T47D (cell line): Measurements from ENCODE around the gene TLR9.
"Not testable (repeated sequence)": the region's sequence is repeated elsewhere in the genome, so short reads cannot be mapped to it uniquely, and the experiment has no call there.

ENCODE experiments used
- DNase-seq, 2 experiments: peaks; one replicate each; pipeline versions ENCODE4 v3.0.0 to v3.0.0-alpha.2; 2011 to 2012; ENCODE audit warnings: low read depth in 1 of 2, low spot score in 1 of 2
- JUND ChIP-seq: IDR thresholded peaks from 2 replicates; pipeline ENCODE4 v1.6.1; 2012; ENCODE audit warnings: low read depth
- in situ Hi-C: cut with HindIII; loops from 2 replicates; pipeline ENCODE4 v1.10.0; 2016; ENCODE audit warnings: low sequenced_read_pairs, low pct_unique_long_range_greater_than_20kb

The TLR9 gene, protein sequence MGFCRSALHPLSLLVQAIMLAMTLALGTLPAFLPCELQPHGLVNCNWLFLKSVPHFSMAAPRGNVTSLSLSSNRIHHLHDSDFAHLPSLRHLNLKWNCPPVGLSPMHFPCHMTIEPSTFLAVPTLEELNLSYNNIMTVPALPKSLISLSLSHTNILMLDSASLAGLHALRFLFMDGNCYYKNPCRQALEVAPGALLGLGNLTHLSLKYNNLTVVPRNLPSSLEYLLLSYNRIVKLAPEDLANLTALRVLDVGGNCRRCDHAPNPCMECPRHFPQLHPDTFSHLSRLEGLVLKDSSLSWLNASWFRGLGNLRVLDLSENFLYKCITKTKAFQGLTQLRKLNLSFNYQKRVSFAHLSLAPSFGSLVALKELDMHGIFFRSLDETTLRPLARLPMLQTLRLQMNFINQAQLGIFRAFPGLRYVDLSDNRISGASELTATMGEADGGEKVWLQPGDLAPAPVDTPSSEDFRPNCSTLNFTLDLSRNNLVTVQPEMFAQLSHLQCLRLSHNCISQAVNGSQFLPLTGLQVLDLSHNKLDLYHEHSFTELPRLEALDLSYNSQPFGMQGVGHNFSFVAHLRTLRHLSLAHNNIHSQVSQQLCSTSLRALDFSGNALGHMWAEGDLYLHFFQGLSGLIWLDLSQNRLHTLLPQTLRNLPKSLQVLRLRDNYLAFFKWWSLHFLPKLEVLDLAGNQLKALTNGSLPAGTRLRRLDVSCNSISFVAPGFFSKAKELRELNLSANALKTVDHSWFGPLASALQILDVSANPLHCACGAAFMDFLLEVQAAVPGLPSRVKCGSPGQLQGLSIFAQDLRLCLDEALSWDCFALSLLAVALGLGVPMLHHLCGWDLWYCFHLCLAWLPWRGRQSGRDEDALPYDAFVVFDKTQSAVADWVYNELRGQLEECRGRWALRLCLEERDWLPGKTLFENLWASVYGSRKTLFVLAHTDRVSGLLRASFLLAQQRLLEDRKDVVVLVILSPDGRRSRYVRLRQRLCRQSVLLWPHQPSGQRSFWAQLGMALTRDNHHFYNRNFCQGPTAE

GRCh38 chr3:52225452-52226228 lies at the start of gene TLR9:
Gene TLR9 (minus strand): TSS chr3:52225645. CDS start chr3:52225529, 116 bp downstream.
- in situ Hi-C loops, result no loop called here
- DNase-seq, result no peak
- no peak for TF ChIP-seq JUND

- in situ Hi-C loops, DNase-seq: not testable (repeated sequence)
Observed at GRCh38 chr3:52274781-52275180, 49.3 kb upstream of the TLR9 start.

- TF ChIP-seq JUND, result no peak
- in situ Hi-C loops, result no loop called here
- DNase-seq, result no peak
Observed at GRCh38 chr3:52272831-52273230, 47.4 kb upstream of the TLR9 start.

GRCh38 chr3:52272172-52272571 lies 46.7 kb upstream of the TLR9 start:
- DNase-seq, result not testable (repeated sequence)

GRCh38 chr3:52270252-52270754 lies 44.9 kb upstream of the TLR9 start:
- in situ Hi-C loops, result no loop called here
- no peak for DNase-seq

More at GRCh38 chr3:52272172-52272571, 46.7 kb upstream of the TLR9 start:
- in situ Hi-C loops, result not testable (repeated sequence)

GRCh38 chr3:52269776-52270175 lies 44.3 kb upstream of the TLR9 start:
- in situ Hi-C loops, result no loop called here
- TF ChIP-seq JUND, result no peak
- DNase-seq, result no peak

More at GRCh38 chr3:52270252-52270754, 44.9 kb upstream of the TLR9 start:
- TF ChIP-seq JUND, result no peak

- no peak for TF ChIP-seq JUND
- DNase-seq, result no peak
- in situ Hi-C loops, result no loop called here
Observed at GRCh38 chr3:52268036-52268435, 42.6 kb upstream of the TLR9 start.

DNA sequence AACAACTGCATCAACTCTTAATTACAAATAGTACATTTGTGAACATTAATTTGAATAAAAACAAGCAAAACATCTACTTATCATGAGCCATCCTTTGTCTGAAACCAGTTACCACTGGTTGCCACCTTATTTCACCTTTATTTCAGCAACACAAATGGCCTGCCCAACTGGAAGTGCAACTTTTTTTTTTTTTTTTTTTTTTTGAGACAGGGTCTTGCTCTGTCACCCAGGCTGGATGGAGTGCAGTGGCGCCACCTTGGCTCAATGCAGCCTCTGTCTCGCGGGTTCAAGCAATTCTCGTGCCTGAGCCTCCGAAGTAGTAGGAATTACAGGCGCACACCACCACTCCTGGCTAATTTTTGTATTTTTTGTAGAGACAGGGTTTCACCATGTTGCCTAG lies 39.9 kb upstream of the TLR9 start:
- peak in 1 of 2 experiments; percentile 41 for DNase-seq
- TF ChIP-seq JUND, result no peak
- in situ Hi-C loops, result no loop called here

DNA sequence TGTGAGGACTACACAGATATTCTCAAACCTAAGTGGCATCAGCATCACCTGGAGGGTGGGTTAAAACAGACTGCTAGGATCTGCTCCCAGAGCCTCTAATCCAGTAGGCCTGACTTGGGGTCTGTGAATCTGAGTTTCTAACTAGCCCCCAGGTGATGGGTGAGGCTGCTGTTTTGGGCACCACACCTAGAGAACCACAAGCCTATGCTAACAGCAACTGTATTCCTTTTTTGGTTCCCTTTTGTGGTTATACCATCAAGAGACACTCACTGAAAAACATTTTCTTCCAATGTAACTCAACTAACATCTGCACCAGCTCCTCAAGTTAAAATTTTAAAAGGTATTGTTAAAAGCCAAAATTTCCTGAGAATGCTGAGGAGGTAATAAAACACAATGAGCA lies 37.0 kb upstream of the TLR9 start:
- DNase-seq, result no peak
- in situ Hi-C loops, result no loop called here
- no peak for TF ChIP-seq JUND

DNA sequence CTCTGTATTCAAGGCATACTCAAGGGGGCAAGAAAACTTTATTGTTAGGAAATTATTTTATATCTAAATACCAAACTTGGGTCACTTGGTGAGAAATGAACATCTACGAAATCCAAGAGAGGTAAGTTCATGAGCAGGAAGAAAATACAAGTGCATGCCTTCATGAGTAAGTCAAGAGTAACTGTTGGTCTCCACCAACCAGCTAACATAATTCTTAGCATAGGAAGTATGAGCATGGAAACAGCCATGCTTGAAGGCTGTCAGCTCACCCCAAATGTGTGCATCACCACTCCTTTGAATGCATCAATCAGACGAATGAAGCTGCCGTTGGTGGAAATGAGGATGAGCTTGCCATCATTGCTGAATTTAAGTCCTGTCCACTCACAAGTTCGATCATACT lies 34.0 kb upstream of the TLR9 start:
- DNase-seq, result no peak
- in situ Hi-C loops, result no loop called here

GRCh38 chr3:52259035-52259434 lies 33.6 kb upstream of the TLR9 start:
- no peak for DNase-seq
- in situ Hi-C loops, result no loop called here
- no peak for TF ChIP-seq JUND

More for the DNA sequence above, 34.0 kb upstream of the TLR9 start:
- no peak for TF ChIP-seq JUND

GRCh38 chr3:52257911-52258310 lies 32.5 kb upstream of the TLR9 start:
- TF ChIP-seq JUND, result no peak
- in situ Hi-C loops, result no loop called here
- DNase-seq, result no peak
